Measurements from ENCODE around the gene RBM38.

DNA sequence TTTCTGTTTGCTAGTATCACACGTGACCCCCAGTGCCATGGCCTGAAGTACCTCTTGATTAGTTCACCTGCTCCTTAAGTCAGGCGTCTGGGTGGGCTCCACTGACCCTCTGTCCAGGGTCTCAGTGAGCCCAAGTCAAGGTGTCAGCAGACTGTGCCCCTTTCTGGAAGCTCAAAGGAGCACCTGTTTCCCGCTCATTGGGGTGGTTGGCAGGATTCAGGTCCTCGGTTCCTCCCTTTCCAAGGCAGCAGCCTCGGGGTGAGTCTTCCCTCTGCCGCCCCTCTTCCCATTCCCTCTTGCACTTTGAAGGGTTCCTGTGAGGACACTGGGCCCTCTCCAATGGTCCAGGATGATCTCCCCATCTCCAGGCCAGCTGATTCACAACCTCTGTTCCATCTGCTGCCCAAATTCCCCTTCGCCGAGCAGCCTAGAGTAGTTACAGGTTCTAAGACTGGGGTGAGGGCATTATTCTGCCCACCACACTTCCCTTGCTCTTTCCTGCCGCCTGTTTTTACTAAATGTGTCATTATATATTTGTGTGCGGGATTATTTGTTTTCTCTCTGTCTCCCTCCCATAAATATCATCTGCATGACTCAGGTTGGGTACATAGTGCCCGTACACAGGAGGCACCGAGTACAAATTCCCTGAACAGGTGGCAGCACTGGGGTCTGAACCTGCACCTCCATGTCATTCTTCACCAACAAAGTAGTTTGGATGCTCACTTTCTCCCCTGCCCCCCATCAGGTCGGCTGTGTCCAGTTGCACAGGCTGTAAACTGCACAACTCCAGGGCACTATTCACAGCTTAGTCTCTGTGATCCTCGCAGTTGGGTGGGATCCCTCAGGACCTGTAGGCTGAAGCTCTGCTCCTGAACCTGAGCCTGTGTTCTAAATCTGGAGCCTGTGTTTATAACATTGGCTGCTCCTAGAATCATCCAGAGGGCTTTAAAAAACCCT lies 58.5 kb downstream of the RBM38 start:
- TF ChIP-seq, protein P1, sequence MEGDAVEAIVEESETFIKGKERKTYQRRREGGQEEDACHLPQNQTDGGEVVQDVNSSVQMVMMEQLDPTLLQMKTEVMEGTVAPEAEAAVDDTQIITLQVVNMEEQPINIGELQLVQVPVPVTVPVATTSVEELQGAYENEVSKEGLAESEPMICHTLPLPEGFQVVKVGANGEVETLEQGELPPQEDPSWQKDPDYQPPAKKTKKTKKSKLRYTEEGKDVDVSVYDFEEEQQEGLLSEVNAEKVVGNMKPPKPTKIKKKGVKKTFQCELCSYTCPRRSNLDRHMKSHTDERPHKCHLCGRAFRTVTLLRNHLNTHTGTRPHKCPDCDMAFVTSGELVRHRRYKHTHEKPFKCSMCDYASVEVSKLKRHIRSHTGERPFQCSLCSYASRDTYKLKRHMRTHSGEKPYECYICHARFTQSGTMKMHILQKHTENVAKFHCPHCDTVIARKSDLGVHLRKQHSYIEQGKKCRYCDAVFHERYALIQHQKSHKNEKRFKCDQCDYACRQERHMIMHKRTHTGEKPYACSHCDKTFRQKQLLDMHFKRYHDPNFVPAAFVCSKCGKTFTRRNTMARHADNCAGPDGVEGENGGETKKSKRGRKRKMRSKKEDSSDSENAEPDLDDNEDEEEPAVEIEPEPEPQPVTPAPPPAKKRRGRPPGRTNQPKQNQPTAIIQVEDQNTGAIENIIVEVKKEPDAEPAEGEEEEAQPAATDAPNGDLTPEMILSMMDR (IDR thresholded peaks at IDR 0.05), result no peak
- TF ChIP-seq, protein P2, sequence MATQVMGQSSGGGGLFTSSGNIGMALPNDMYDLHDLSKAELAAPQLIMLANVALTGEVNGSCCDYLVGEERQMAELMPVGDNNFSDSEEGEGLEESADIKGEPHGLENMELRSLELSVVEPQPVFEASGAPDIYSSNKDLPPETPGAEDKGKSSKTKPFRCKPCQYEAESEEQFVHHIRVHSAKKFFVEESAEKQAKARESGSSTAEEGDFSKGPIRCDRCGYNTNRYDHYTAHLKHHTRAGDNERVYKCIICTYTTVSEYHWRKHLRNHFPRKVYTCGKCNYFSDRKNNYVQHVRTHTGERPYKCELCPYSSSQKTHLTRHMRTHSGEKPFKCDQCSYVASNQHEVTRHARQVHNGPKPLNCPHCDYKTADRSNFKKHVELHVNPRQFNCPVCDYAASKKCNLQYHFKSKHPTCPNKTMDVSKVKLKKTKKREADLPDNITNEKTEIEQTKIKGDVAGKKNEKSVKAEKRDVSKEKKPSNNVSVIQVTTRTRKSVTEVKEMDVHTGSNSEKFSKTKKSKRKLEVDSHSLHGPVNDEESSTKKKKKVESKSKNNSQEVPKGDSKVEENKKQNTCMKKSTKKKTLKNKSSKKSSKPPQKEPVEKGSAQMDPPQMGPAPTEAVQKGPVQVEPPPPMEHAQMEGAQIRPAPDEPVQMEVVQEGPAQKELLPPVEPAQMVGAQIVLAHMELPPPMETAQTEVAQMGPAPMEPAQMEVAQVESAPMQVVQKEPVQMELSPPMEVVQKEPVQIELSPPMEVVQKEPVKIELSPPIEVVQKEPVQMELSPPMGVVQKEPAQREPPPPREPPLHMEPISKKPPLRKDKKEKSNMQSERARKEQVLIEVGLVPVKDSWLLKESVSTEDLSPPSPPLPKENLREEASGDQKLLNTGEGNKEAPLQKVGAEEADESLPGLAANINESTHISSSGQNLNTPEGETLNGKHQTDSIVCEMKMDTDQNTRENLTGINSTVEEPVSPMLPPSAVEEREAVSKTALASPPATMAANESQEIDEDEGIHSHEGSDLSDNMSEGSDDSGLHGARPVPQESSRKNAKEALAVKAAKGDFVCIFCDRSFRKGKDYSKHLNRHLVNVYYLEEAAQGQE (IDR thresholded peaks at IDR 0.05; ENCODE audit: insufficient read depth in 1 of 2, low read depth in 2 of 2, low read length in 1 of 2), result no peak
- TF ChIP-seq POLR2AphosphoS5 (IDR thresholded peaks at IDR 0.05; ENCODE audit: low read depth, low read length) (no peak), TCF7L2 (IDR thresholded peaks at IDR 0.05; ENCODE audit: low read depth, low read length) (no peak)

All from Panc1 (cell line).